ENCODE data around the gene ABCC5.

ABCC5 gene

DNA sequence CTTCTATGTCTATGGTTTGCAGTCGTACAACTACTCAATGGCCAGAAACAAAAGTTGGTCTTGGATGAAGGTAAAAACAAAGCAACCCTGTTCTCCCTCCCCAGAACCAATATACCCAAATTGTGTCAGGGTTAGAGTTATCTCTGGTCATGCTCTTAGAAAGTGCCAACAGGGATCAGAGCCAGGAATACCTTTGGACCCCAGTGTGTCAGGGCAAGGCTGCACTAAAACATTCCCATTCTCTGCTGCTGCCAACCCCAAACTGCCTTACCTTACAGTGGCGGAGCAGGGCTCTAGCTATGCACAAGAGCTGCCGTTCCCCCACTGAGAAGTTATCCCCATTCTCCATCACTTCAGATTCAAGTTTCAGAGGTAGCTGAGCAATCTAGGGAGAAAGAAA is 90.6 kb downstream of the ABCC5 start:
- Histone ChIP-seq H2BK12ac (ENCODE audit: low read length in 2 of 2) (no peak overlapping the region), H3K4me2 (ENCODE audit: low read length, poor library complexity, severe bottlenecking) (no peak overlapping the region), H3K18ac (ENCODE audit: low read depth in 1 of 2, low read length in 2 of 2) (no peak overlapping the region), H2BK120ac (ENCODE audit: low read depth, low read length) (no peak overlapping the region), H2AK5ac (ENCODE audit: low read length, severe bottlenecking) (no peak overlapping the region), H2BK15ac (ENCODE audit: low read depth, poor library complexity, severe bottlenecking) (no peak overlapping the region), H3K4ac (ENCODE audit: low read depth in 1 of 2, low read length in 2 of 2) (no peak overlapping the region), H3K23ac (ENCODE audit: low read length in 2 of 2) (no peak overlapping the region), H3K9ac (ENCODE audit: low read length) (no peak overlapping the region), H3K14ac (ENCODE audit: low read length in 2 of 2) (no peak overlapping the region), H3K36me3 (ENCODE audit: control insufficient read depth in 1 of 2, insufficient read depth in 2 of 2, low read depth in 1 of 2, low read length in 2 of 2) (peaks cover 33 to 75% of the 10 kb centered on the region in 2 experiments), H2AFZ (ENCODE audit: low read depth, low read length) (no peak overlapping the region), H3K79me1 (replicated peaks; ENCODE audit: low read length, poor library complexity, severe bottlenecking) (no peaks in the 10 kb centered on the region), H3K4me3 (ENCODE audit: insufficient read depth in 1 of 2, low read depth in 1 of 2, low read length in 2 of 2) (no peak overlapping the region), H3K4me1 (ENCODE audit: control insufficient read depth, insufficient read depth, low read depth, low read length) (no peaks in the 10 kb centered on the region), H3K27me3 (ENCODE audit: control insufficient read depth in 1 of 2, insufficient read depth in 1 of 2, low read length in 2 of 2) (no peaks in the 10 kb centered on the region), H2BK5ac (ENCODE audit: low read depth, low read length, poor library complexity, severe bottlenecking) (no peak overlapping the region), H3K27ac (ENCODE audit: low read length, poor library complexity, severe bottlenecking) (no peak overlapping the region), H4K91ac (ENCODE audit: low read length) (no peak overlapping the region), H4K8ac (ENCODE audit: low read length) (no peak overlapping the region), H3K9me3 (ENCODE audit: control insufficient read depth, low read length) (no peaks in the 10 kb centered on the region)
- WGBS = 100% methylated on average over 2 of the region's 3 CpGs
- DNase-seq = no peak

DNA sequence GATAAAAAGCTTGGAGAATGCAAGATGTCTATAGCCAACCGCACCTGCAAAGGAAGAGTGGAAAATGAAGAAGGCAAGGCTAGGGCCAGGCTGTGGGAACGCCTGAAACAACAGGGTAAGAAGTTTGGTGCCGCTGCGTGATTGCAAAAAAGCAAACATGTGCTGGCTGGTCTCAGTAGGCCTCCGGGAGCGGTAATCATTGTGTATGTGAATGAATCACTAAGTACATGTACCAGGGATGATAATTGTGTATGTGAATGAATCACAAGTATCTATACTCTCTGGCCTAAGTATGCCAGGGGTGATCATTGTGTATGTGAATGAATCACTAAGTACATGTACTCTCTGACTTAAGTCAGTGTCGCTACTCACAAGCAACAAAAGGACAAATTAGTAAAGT is 92.7 kb downstream of the ABCC5 start:
- no peak overlapping the region for H2BK5ac ChIP-seq (ENCODE audit: low read depth, low read length, poor library complexity, severe bottlenecking)
- no peak overlapping the region for H2BK15ac ChIP-seq (ENCODE audit: low read depth, poor library complexity, severe bottlenecking)
- H4K91ac ChIP-seq (ENCODE audit: low read length) = no peak overlapping the region
- no peaks in the 10 kb centered on the region for H3K4me1 ChIP-seq (ENCODE audit: control insufficient read depth, insufficient read depth, low read depth, low read length)
- H3K9me3 ChIP-seq (ENCODE audit: control insufficient read depth, low read length) = no peaks in the 10 kb centered on the region
- peaks cover 43 to 71% of the 10 kb centered on the region in 2 experiments for H3K36me3 ChIP-seq (ENCODE audit: control insufficient read depth in 1 of 2, insufficient read depth in 2 of 2, low read depth in 1 of 2, low read length in 2 of 2)
- peak; percentile 38 for DNase-seq
- H2AFZ ChIP-seq (ENCODE audit: low read depth, low read length) = no peak overlapping the region
- no peaks in the 10 kb centered on the region for H3K27me3 ChIP-seq (ENCODE audit: control insufficient read depth in 1 of 2, insufficient read depth in 1 of 2, low read length in 2 of 2)
- no peak overlapping the region for H3K18ac ChIP-seq (ENCODE audit: low read depth in 1 of 2, low read length in 2 of 2)
- H3K27ac ChIP-seq (ENCODE audit: low read length, poor library complexity, severe bottlenecking) = no peak overlapping the region
- H2BK120ac ChIP-seq (ENCODE audit: low read depth, low read length) = no peak overlapping the region
- H3K4me3 ChIP-seq (ENCODE audit: insufficient read depth in 1 of 2, low read depth in 1 of 2, low read length in 2 of 2) = no peak overlapping the region
- no peak overlapping the region for H4K8ac ChIP-seq (ENCODE audit: low read length)
- no peak overlapping the region for H3K9ac ChIP-seq (ENCODE audit: low read length)
- H2BK12ac ChIP-seq (ENCODE audit: low read length in 2 of 2) = no peak overlapping the region
- no peak overlapping the region for H3K4ac ChIP-seq (ENCODE audit: low read depth in 1 of 2, low read length in 2 of 2)
- H3K4me2 ChIP-seq (ENCODE audit: low read length, poor library complexity, severe bottlenecking) = no peak overlapping the region
- no peak overlapping the region for H3K14ac ChIP-seq (ENCODE audit: low read length in 2 of 2)
- no peaks in the 10 kb centered on the region for H3K79me1 ChIP-seq (replicated peaks; ENCODE audit: low read length, poor library complexity, severe bottlenecking)
- H3K23ac ChIP-seq (ENCODE audit: low read length in 2 of 2) = no peak overlapping the region
- WGBS = 80% methylated on average over 7 of the region's 7 CpGs
- H2AK5ac ChIP-seq (ENCODE audit: low read length, severe bottlenecking) = no peak overlapping the region

DNA sequence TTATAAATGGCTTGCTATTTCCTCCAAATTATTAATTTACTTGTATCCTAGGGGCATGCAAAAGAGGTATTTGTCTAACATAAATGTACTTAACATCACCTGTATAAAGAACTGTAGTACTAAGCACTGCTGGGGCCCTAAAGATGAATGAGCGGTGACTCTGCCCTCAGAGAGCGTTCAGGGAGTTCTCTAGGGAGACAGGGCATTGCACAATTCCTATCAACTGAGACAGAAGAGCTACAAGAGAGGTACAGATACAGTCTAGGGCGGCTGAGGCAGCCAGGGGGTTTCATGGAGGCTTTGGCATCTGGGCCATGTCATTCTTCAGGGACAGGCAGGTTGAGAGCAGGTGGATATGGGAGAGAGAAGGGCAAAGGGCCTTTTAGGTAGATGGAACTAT is 93.1 kb downstream of the ABCC5 start:
- Histone ChIP-seq H3K27me3 (ENCODE audit: control insufficient read depth in 1 of 2, insufficient read depth in 1 of 2, low read length in 2 of 2) (no peaks in the 10 kb centered on the region), H3K36me3 (ENCODE audit: control insufficient read depth in 1 of 2, insufficient read depth in 2 of 2, low read depth in 1 of 2, low read length in 2 of 2) (peaks cover 47 to 73% of the 10 kb centered on the region in 2 experiments), H3K79me1 (replicated peaks; ENCODE audit: low read length, poor library complexity, severe bottlenecking) (no peaks in the 10 kb centered on the region), H3K4me3 (ENCODE audit: insufficient read depth in 1 of 2, low read depth in 1 of 2, low read length in 2 of 2) (no peak overlapping the region), H3K9me3 (ENCODE audit: control insufficient read depth, low read length) (no peaks in the 10 kb centered on the region), H2AK5ac (ENCODE audit: low read length, severe bottlenecking) (no peak overlapping the region), H2BK5ac (ENCODE audit: low read depth, low read length, poor library complexity, severe bottlenecking) (no peak overlapping the region), H3K4me1 (ENCODE audit: control insufficient read depth, insufficient read depth, low read depth, low read length) (no peaks in the 10 kb centered on the region), H3K14ac (ENCODE audit: low read length in 2 of 2) (no peak overlapping the region), H3K27ac (ENCODE audit: low read length, poor library complexity, severe bottlenecking) (no peak overlapping the region), H2BK120ac (ENCODE audit: low read depth, low read length) (no peak overlapping the region), H2AFZ (ENCODE audit: low read depth, low read length) (no peak overlapping the region), H3K4ac (ENCODE audit: low read depth in 1 of 2, low read length in 2 of 2) (no peak overlapping the region), H3K9ac (ENCODE audit: low read length) (no peak overlapping the region), H2BK12ac (ENCODE audit: low read length in 2 of 2) (no peak overlapping the region), H4K8ac (ENCODE audit: low read length) (no peak overlapping the region), H2BK15ac (ENCODE audit: low read depth, poor library complexity, severe bottlenecking) (no peak overlapping the region), H3K18ac (ENCODE audit: low read depth in 1 of 2, low read length in 2 of 2) (no peak overlapping the region), H4K91ac (ENCODE audit: low read length) (no peak overlapping the region), H3K4me2 (ENCODE audit: low read length, poor library complexity, severe bottlenecking) (no peak overlapping the region), H3K23ac (ENCODE audit: low read length in 2 of 2) (no peak overlapping the region)
- DNase-seq = no peak
- 89% methylated on average over 3 of the region's 3 CpGs for WGBS

DNA sequence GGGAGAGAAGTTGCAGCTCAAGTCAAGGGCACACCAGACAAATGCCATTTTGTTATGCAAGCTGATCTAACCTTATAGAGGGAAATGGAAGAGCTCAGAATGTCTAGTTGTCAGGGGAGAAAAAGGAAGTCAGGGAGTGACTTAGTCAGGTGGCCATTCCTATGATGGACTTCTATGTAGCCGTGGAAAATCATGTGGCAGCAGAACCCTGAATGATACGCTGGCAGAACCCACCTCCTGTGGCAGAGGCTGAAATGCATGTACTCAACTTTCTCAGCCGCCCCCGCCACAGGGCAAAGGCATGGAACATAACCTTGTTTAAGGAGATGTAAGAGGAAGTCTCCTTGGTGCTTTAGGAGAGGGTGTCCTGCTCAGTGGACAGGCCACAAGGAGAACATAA is 95.3 kb downstream of the ABCC5 start:
- Histone ChIP-seq H4K8ac (ENCODE audit: low read length) (no peak overlapping the region), H2AK5ac (ENCODE audit: low read length, severe bottlenecking) (no peak overlapping the region), H3K36me3 (ENCODE audit: control insufficient read depth in 1 of 2, insufficient read depth in 2 of 2, low read depth in 1 of 2, low read length in 2 of 2) (peaks cover 42 to 66% of the 10 kb centered on the region in 2 experiments), H2BK120ac (ENCODE audit: low read depth, low read length) (no peak overlapping the region), H3K4me1 (ENCODE audit: control insufficient read depth, insufficient read depth, low read depth, low read length) (no peaks in the 10 kb centered on the region), H3K27me3 (ENCODE audit: control insufficient read depth in 1 of 2, insufficient read depth in 1 of 2, low read length in 2 of 2) (no peaks in the 10 kb centered on the region), H3K4me3 (ENCODE audit: insufficient read depth in 1 of 2, low read depth in 1 of 2, low read length in 2 of 2) (no peak overlapping the region), H3K79me1 (replicated peaks; ENCODE audit: low read length, poor library complexity, severe bottlenecking) (no peaks in the 10 kb centered on the region), H4K91ac (ENCODE audit: low read length) (no peak overlapping the region), H2AFZ (ENCODE audit: low read depth, low read length) (no peak overlapping the region), H2BK12ac (ENCODE audit: low read length in 2 of 2) (no peak overlapping the region), H2BK5ac (ENCODE audit: low read depth, low read length, poor library complexity, severe bottlenecking) (no peak overlapping the region), H3K4ac (ENCODE audit: low read depth in 1 of 2, low read length in 2 of 2) (no peak overlapping the region), H3K14ac (ENCODE audit: low read length in 2 of 2) (no peak overlapping the region), H3K9ac (ENCODE audit: low read length) (no peak overlapping the region), H2BK15ac (ENCODE audit: low read depth, poor library complexity, severe bottlenecking) (no peak overlapping the region), H3K23ac (ENCODE audit: low read length in 2 of 2) (no peak overlapping the region), H3K4me2 (ENCODE audit: low read length, poor library complexity, severe bottlenecking) (no peak overlapping the region), H3K9me3 (ENCODE audit: control insufficient read depth, low read length) (no peaks in the 10 kb centered on the region), H3K27ac (ENCODE audit: low read length, poor library complexity, severe bottlenecking) (no peak overlapping the region), H3K18ac (ENCODE audit: low read depth in 1 of 2, low read length in 2 of 2) (no peak overlapping the region)
- 97% methylated on average over 4 of the region's 4 CpGs for WGBS
- DNase-seq = no peak
